HCT116 (cell line): ENCODE measurements around the gene CD2. TPM values are rescaled to one million over a fixed set of nuclear protein-coding genes. Genes with fewer than 3 reads are reported as not detected.

Experiments
- ATAC-seq: fragments of 200-7000 bp; cut with Tn5 transposase; 2 replicates; pipeline ENCODE4 v1.9.1; 2020; ENCODE audit warnings: mild to moderate bottlenecking, moderate library complexity
- BruUV-seq: library from RNA; stranded (reverse); fragments of 400-500 nt; replicated peaks from 2 replicates; lab custom pipeline; 2021; lab: Mats Ljungman, UMichigan
- CTCF ChIA-PET: fragments of 300-600 bp; sonication (Branson Sonifier 250); formaldehyde crosslinking; loops from one replicate; lab custom pipeline; 2021; ENCODE audit warnings: antibody characterized with exemption; lab: Charles Lee
- POLR2A ChIA-PET: fragments of 300-600, 350-600 bp; sonication (Branson Sonifier 250); formaldehyde crosslinking; loops from one replicate; lab custom pipeline; 2021; ENCODE audit warnings: antibody characterized with exemption; lab: Charles Lee
- RAD21 ChIA-PET, 2 experiments: fragments of 300-600 bp; sonication (Branson Sonifier 250); formaldehyde crosslinking; loops; one replicate each; lab custom pipeline; 2023; ENCODE audit warnings: low total read pairs in 2 of 2; ENCODE audit not compliant: uncharacterized antibody in 2 of 2, unreplicated experiment in 2 of 2, low non-redundant PET in 1 of 2; lab: Charles Lee
- DNase-seq: peaks from one replicate; pipeline ENCODE4 v3.0.0-alpha.2; 2010; ENCODE audit warnings: low read depth, low spot score
- H2AFZ ChIP-seq: fragments of 200-600 bp; shearing (Covaris generic), sonication (generic); 2 replicates; pipeline ENCODE4 v1.6.1; 2017; ENCODE audit warnings: low read depth, mixed run types, mixed read lengths, antibody characterized with exemption, low read length; ENCODE audit not compliant: poor library complexity, severe bottlenecking
- H3K27ac ChIP-seq: 2 replicates; pipeline ENCODE4 v1.5.1; 2012; ENCODE audit warnings: low read depth, low read length
- H3K27me3 ChIP-seq: fragments of 200-600 bp; sonication (generic); 2 replicates; pipeline ENCODE4 v1.6.1; 2016; ENCODE audit warnings: mixed run types, low read length, mixed read lengths; ENCODE audit not compliant: insufficient read depth
- H3K36me3 ChIP-seq, 2 experiments: fragments of 200-500 bp in 1 of 2; fragments of 200-600 bp in 1 of 2; sonication (Bioruptor generic) in 1 of 2; sonication (generic) in 1 of 2; 2 replicates each; pipeline versions ENCODE4 v1.5.1 to v1.6.1; 2014 to 2016; ENCODE audit warnings: low read length in 2 of 2, inconsistent platforms in 1 of 2, mixed read lengths in 1 of 2, mixed run types in 1 of 2; ENCODE audit not compliant: insufficient read depth in 2 of 2, control insufficient read depth in 1 of 2
- H3K4me1 ChIP-seq, 2 experiments: fragments of 200-600 bp in 1 of 2; sonication (generic) in 1 of 2; 2 replicates each; pipeline versions ENCODE4 v1.5.1 to v1.6.1; 2012 to 2017; ENCODE audit warnings: low read length in 2 of 2, inconsistent platforms in 1 of 2, mild to moderate bottlenecking in 1 of 2, mixed read lengths in 1 of 2, mixed run types in 1 of 2, moderate library complexity in 1 of 2; ENCODE audit not compliant: insufficient read depth in 2 of 2, control insufficient read depth in 1 of 2
- H3K4me2 ChIP-seq: fragments of 200-600 bp; sonication (generic); 2 replicates; pipeline ENCODE4 v1.6.1; 2017; ENCODE audit warnings: mixed run types, low read length, mixed read lengths
- H3K4me3 ChIP-seq, 2 experiments: fragments of 200-600 bp in 1 of 2; sonication (generic) in 1 of 2; replicated peaks in 1 of 2; 2 replicates each; pipeline ENCODE4 v1.5.1; 2011 to 2016; ENCODE audit warnings: low read length in 2 of 2, control low read depth in 1 of 2, low read depth in 1 of 2, mild to moderate bottlenecking in 1 of 2, mixed read lengths in 1 of 2, mixed run types in 1 of 2
- H3K79me2 ChIP-seq: fragments of 200-600 bp; sonication (generic); 2 replicates; pipeline ENCODE4 v1.6.1; 2017; ENCODE audit warnings: mild to moderate bottlenecking, mixed run types, low read length, moderate library complexity, mixed read lengths; ENCODE audit not compliant: insufficient read depth
- H3K9ac ChIP-seq: fragments of 200-600 bp; sonication (generic); 2 replicates; pipeline ENCODE4 v1.6.1; 2016; ENCODE audit warnings: low read length, mixed read lengths
- H3K9me2 ChIP-seq: fragments of 200-600 bp; sonication (generic), shearing (Covaris generic); 2 replicates; pipeline ENCODE4 v1.6.1; 2017; ENCODE audit warnings: mixed run types, mild to moderate bottlenecking, moderate library complexity; ENCODE audit not compliant: insufficient read depth
- H3K9me3 ChIP-seq, 2 experiments: fragments of 200-500 bp in 1 of 2; fragments of 200-600 bp in 1 of 2; sonication (Bioruptor generic) in 1 of 2; sonication (generic) in 1 of 2; 2 replicates each; pipeline ENCODE4 v1.6.1; 2014 to 2017; ENCODE audit warnings: low read length in 2 of 2, mixed read lengths in 2 of 2, inconsistent platforms in 1 of 2, low read depth in 1 of 2, mild to moderate bottlenecking in 1 of 2, mixed run types in 1 of 2, moderate library complexity in 1 of 2; ENCODE audit not compliant: control insufficient read depth in 1 of 2, insufficient read depth in 1 of 2
- H4K20me1 ChIP-seq: fragments of 200-600 bp; sonication (generic), shearing (Covaris generic); 2 replicates; pipeline ENCODE4 v1.6.1; 2017; ENCODE audit warnings: mixed run types, mild to moderate bottlenecking, moderate library complexity; ENCODE audit not compliant: insufficient read depth
- CBX3 ChIP-seq: IDR thresholded peaks from 2 replicates; pipeline ENCODE4 v1.6.1; 2012; ENCODE audit warnings: low read depth
- CEBPB ChIP-seq: IDR thresholded peaks from 2 replicates; pipeline ENCODE4 v1.6.1; 2012; ENCODE audit warnings: low read depth
- EGR1 ChIP-seq: IDR thresholded peaks from 2 replicates; pipeline ENCODE4 v1.6.1; 2012; ENCODE audit warnings: low read depth
- EZH2 ChIP-seq: fragments of 200-600 bp; sonication (generic); IDR thresholded peaks from 2 replicates; pipeline ENCODE4 v1.6.1; 2017; ENCODE audit warnings: antibody characterized with exemption, mixed run types
- EZH2phosphoT487 ChIP-seq: fragments of 200-600 bp; IDR thresholded peaks from 2 replicates; pipeline ENCODE4 v1.6.1; 2018; ENCODE audit warnings: antibody characterized with exemption, borderline replicate concordance
- FOSL1 ChIP-seq: IDR thresholded peaks from 2 replicates; pipeline ENCODE4 v1.6.1; 2012; ENCODE audit warnings: low read depth
- JUND ChIP-seq: IDR thresholded peaks from 2 replicates; pipeline ENCODE4 v1.6.1; 2012
- MAX ChIP-seq: IDR thresholded peaks from 2 replicates; pipeline ENCODE4 v1.6.1; 2012
- POLR2A ChIP-seq: IDR thresholded peaks from 2 replicates; pipeline ENCODE4 v1.7.0; 2011; ENCODE audit warnings: borderline replicate concordance; ENCODE audit not compliant: insufficient read depth, insufficient read length; ENCODE audit errors: extremely low read depth
- POLR2AphosphoS5 ChIP-seq: IDR thresholded peaks from 2 replicates; pipeline ENCODE4 v1.6.1; 2011; ENCODE audit warnings: mild to moderate bottlenecking, low read depth, low read length, moderate library complexity
- RAD21 ChIP-seq: IDR thresholded peaks from 2 replicates; pipeline ENCODE4 v1.6.1; 2012; ENCODE audit warnings: low read depth, mild to moderate bottlenecking
- SIN3A ChIP-seq: IDR thresholded peaks from 2 replicates; pipeline ENCODE4 v1.6.1; 2012; ENCODE audit warnings: low read depth
- SRF ChIP-seq: IDR thresholded peaks from 2 replicates; pipeline ENCODE4 v1.6.1; 2012; ENCODE audit warnings: low read depth
- ZFX ChIP-seq: fragments of 450-650 bp; IDR thresholded peaks from 2 replicates; pipeline ENCODE4 v1.6.1; 2017
- intact Hi-C: fragments of 100-400 bp; cut with micrococcal nuclease; formaldehyde crosslinking; loops from 2 replicates; pipeline ENCODE4 v1.10.0; 2022
- total RNA-seq: library from RNA; stranded (reverse); gene quantifications from one replicate; pipeline ENCODE4 v1.2.1, GENCODE V29; 2021; ENCODE audit not compliant: unreplicated experiment
- TF ChIP-seq, protein P1 (sequence below), 3 experiments: fragments of 200-600 bp in 1 of 3; sonication (generic) in 1 of 3; IDR thresholded peaks in 2 of 3; conservative IDR thresholded peaks in 1 of 3; 2 replicates each; pipeline ENCODE4 v1.5.1; 2012 to 2017; ENCODE audit warnings: low read depth in 2 of 3, low read length in 2 of 3, antibody characterized with exemption in 1 of 3, borderline replicate concordance in 1 of 3, control low read depth in 1 of 3, mild to moderate bottlenecking in 1 of 3, mixed read lengths in 1 of 3, mixed run types in 1 of 3, moderate library complexity in 1 of 3; ENCODE audit not compliant: insufficient read depth in 1 of 3
- TF ChIP-seq, protein P2 (sequence below): IDR thresholded peaks from 2 replicates; pipeline ENCODE4 v1.6.1; 2011; ENCODE audit warnings: mild to moderate bottlenecking, low read length, moderate library complexity; ENCODE audit not compliant: insufficient replicate concordance; ENCODE audit errors: extremely low read depth

The CD2 gene
- total RNA-seq, 1 experiment from 2014 or later, result 0.57 TPM

DNA sequence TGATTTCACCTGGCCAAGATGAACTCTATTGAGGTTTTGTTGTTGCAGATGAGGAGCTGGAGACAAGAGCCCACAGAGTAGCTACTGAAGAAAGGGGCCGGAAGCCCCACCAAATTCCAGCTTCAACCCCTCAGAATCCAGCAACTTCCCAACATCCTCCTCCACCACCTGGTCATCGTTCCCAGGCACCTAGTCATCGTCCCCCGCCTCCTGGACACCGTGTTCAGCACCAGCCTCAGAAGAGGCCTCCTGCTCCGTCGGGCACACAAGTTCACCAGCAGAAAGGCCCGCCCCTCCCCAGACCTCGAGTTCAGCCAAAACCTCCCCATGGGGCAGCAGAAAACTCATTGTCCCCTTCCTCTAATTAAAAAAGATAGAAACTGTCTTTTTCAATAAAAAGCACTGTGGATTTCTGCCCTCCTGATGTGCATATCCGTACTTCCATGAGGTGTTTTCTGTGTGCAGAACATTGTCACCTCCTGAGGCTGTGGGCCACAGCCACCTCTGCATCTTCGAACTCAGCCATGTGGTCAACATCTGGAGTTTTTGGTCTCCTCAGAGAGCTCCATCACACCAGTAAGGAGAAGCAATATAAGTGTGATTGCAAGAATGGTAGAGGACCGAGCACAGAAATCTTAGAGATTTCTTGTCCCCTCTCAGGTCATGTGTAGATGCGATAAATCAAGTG, 14.3 kb downstream of the CD2 start:
- ChIA-PET POLR2A (interaction anchor here (0.6 kb wide), 1 partner anchor 236 kb away, joined by 3 read pairs; no protein-coding TSS in a partner anchor), CTCF (no interaction called here), RAD21 (no interaction called here)
- no peak overlapping the region for H3K4me3 ChIP-seq
- ATAC-seq (no peak), DNase-seq (no peak)
- no peaks in the 10 kb centered on the region for H3K79me2 ChIP-seq
- H2AFZ ChIP-seq, result no peak overlapping the region
- BruUV-seq, result no TSS peak
- no peaks in the 10 kb centered on the region for H3K36me3 ChIP-seq
- no peaks in the 10 kb centered on the region for H4K20me1 ChIP-seq
- H3K9ac ChIP-seq, result no peak overlapping the region
- no peaks in the 10 kb centered on the region for H3K4me1 ChIP-seq
- H3K9me2 ChIP-seq, result no peaks in the 10 kb centered on the region
- TF ChIP-seq CEBPB (no peak), JUND (no peak), POLR2A (no peak), SIN3A (no peak), FOSL1 (no peak), EGR1 (no peak), ZFX (no peak), SRF (no peak), RAD21 (no peak), EZH2phosphoT487 (no peak), EZH2 (no peak), MAX (no peak), POLR2AphosphoS5 (no peak), CBX3 (no peak)
- TF ChIP-seq, protein P1, sequence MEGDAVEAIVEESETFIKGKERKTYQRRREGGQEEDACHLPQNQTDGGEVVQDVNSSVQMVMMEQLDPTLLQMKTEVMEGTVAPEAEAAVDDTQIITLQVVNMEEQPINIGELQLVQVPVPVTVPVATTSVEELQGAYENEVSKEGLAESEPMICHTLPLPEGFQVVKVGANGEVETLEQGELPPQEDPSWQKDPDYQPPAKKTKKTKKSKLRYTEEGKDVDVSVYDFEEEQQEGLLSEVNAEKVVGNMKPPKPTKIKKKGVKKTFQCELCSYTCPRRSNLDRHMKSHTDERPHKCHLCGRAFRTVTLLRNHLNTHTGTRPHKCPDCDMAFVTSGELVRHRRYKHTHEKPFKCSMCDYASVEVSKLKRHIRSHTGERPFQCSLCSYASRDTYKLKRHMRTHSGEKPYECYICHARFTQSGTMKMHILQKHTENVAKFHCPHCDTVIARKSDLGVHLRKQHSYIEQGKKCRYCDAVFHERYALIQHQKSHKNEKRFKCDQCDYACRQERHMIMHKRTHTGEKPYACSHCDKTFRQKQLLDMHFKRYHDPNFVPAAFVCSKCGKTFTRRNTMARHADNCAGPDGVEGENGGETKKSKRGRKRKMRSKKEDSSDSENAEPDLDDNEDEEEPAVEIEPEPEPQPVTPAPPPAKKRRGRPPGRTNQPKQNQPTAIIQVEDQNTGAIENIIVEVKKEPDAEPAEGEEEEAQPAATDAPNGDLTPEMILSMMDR (IDR thresholded peaks at IDR 0.05 in 2 of 3, conservative IDR thresholded peaks at IDR 0.05 in 1 of 3; ENCODE audit: borderline replicate concordance in 1 of 3, insufficient read depth in 1 of 3, low read depth in 2 of 3, low read length in 2 of 3), result no peak
- TF ChIP-seq, protein P2, sequence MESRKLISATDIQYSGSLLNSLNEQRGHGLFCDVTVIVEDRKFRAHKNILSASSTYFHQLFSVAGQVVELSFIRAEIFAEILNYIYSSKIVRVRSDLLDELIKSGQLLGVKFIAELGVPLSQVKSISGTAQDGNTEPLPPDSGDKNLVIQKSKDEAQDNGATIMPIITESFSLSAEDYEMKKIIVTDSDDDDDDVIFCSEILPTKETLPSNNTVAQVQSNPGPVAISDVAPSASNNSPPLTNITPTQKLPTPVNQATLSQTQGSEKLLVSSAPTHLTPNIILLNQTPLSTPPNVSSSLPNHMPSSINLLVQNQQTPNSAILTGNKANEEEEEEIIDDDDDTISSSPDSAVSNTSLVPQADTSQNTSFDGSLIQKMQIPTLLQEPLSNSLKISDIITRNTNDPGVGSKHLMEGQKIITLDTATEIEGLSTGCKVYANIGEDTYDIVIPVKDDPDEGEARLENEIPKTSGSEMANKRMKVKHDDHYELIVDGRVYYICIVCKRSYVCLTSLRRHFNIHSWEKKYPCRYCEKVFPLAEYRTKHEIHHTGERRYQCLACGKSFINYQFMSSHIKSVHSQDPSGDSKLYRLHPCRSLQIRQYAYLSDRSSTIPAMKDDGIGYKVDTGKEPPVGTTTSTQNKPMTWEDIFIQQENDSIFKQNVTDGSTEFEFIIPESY, result no peak
- no peaks in the 10 kb centered on the region for H3K27me3 ChIP-seq
- no peak overlapping the region for H3K4me2 ChIP-seq
- no peak overlapping the region for H3K27ac ChIP-seq
- intact Hi-C loops, result loop anchor here (10.0 kb wide), 1 partner anchor 46 kb away; no protein-coding TSS in a partner anchor
- no peaks in the 10 kb centered on the region for H3K9me3 ChIP-seq
